ENCODE data around the gene TFDP2. TPM values are rescaled to one million over a fixed set of nuclear protein-coding genes. Genes with fewer than 3 reads are reported as not detected.
"Not testable (repeated sequence)": the region's sequence is repeated elsewhere in the genome, so short reads cannot be mapped to it uniquely, and the experiment has no call there.

The TFDP2 gene
- total RNA-seq, 1 donor from 2014 or later = 14.7 TPM

GRCh38 chr3:142127941-142128658, 21.2 kb downstream of the TFDP2 start:
- DNase-seq (ENCODE audit: extremely low read depth, low read depth, low spot score) = no peak

GRCh38 chr3:142124243-142124642, 25.1 kb downstream of the TFDP2 start:
- DNase-seq (ENCODE audit: extremely low read depth, low read depth, low spot score) = no peak

GRCh38 chr3:142120707-142121106, 28.6 kb downstream of the TFDP2 start:
- DNase-seq (ENCODE audit: extremely low read depth, low read depth, low spot score) = no peak

- DNase-seq (ENCODE audit: extremely low read depth, low read depth, low spot score) = no peak
Observed at GRCh38 chr3:142118911-142119310, 30.4 kb downstream of the TFDP2 start.

GRCh38 chr3:142117056-142117851, 32.1 kb downstream of the TFDP2 start:
- DNase-seq (ENCODE audit: extremely low read depth, low read depth, low spot score) = no peak

GRCh38 chr3:142115867-142116668, 33.3 kb downstream of the TFDP2 start:
- no peak for DNase-seq (ENCODE audit: extremely low read depth, low read depth, low spot score)

- DNase-seq (ENCODE audit: extremely low read depth, low read depth, low spot score) = no peak
Observed at GRCh38 chr3:142112601-142113000, 36.7 kb downstream of the TFDP2 start.

- DNase-seq (ENCODE audit: extremely low read depth, low read depth, low spot score) = no peak
Observed at GRCh38 chr3:142106548-142106947, 42.8 kb downstream of the TFDP2 start.

GRCh38 chr3:142105991-142106390, 43.4 kb downstream of the TFDP2 start:
- DNase-seq (ENCODE audit: extremely low read depth, low read depth, low spot score) = no peak

- DNase-seq (ENCODE audit: extremely low read depth, low read depth, low spot score) = no peak
Observed at GRCh38 chr3:142104763-142105162, 44.6 kb downstream of the TFDP2 start.

GRCh38 chr3:142098964-142099363, 50.4 kb downstream of the TFDP2 start:
- DNase-seq (ENCODE audit: extremely low read depth, low read depth, low spot score) = no peak

- DNase-seq (ENCODE audit: extremely low read depth, low read depth, low spot score) = no peak
Observed at GRCh38 chr3:142097099-142097843, 52.1 kb downstream of the TFDP2 start.

GRCh38 chr3:142095841-142096240, 53.5 kb downstream of the TFDP2 start:
- DNase-seq (ENCODE audit: extremely low read depth, low read depth, low spot score) = no peak

GRCh38 chr3:142088925-142089324, 60.4 kb downstream of the TFDP2 start:
- not testable (repeated sequence) for DNase-seq (ENCODE audit: extremely low read depth, low read depth, low spot score)

- DNase-seq (ENCODE audit: extremely low read depth, low read depth, low spot score) = no peak
Observed at GRCh38 chr3:142088522-142088921, 60.8 kb downstream of the TFDP2 start.

- DNase-seq (ENCODE audit: extremely low read depth, low read depth, low spot score) = no peak
Observed at GRCh38 chr3:142087676-142088075, 61.7 kb downstream of the TFDP2 start.

- no peak for DNase-seq (ENCODE audit: extremely low read depth, low read depth, low spot score)
Observed at GRCh38 chr3:142086581-142087090, 62.7 kb downstream of the TFDP2 start.

GRCh38 chr3:142081178-142081577, 68.2 kb downstream of the TFDP2 start:
- no peak for DNase-seq (ENCODE audit: extremely low read depth, low read depth, low spot score)

GRCh38 chr3:142077859-142078500, 71.4 kb downstream of the TFDP2 start:
- no peak for DNase-seq (ENCODE audit: extremely low read depth, low read depth, low spot score)

All from glomerular endothelial cell (primary cell).